Epithelial cell of esophagus (primary cell): ENCODE measurements around the gene CAV2.

Experiments
- DNase-seq: peaks from one replicate; pipeline ENCODE4 v3.0.0; 2010; ENCODE audit warnings: low read depth
- H3K4me3 ChIP-seq: 2 replicates; pipeline ENCODE4 v1.5.1; 2011; ENCODE audit warnings: mild to moderate bottlenecking, low read length, control low read depth
- CTCF ChIP-seq: IDR thresholded peaks from 2 replicates; pipeline ENCODE4 v1.5.1; 2011; ENCODE audit warnings: low read depth, mild to moderate bottlenecking, low read length, control low read depth, inconsistent platforms; ENCODE audit not compliant: insufficient read depth; ENCODE audit errors: missing control alignments

The CAV2 gene

GRCh38 chr7:116557901-116558300 lies 58.4 kb downstream of the CAV2 start:
- no peak overlapping the region for H3K4me3 ChIP-seq
- TF ChIP-seq CTCF, result no peak
- DNase-seq, result no peak
